HG03039 (cell line): ENCODE data around the gene A1CF.

ENCODE experiments used
- ATAC-seq: cut with Tn5 transposase; IDR thresholded peaks from one replicate; pipeline ENCODE4 v1.9.1; 2021; ENCODE audit warnings: mild to moderate bottlenecking, moderate library complexity; ENCODE audit not compliant: unreplicated experiment

Gene A1CF

GRCh38 chr10:50862719-50863118 lies 22.7 kb downstream of the A1CF start:
- no peak for ATAC-seq

- no peak for ATAC-seq
Observed at GRCh38 chr10:50861370-50861769, 24.1 kb downstream of the A1CF start.

DNA sequence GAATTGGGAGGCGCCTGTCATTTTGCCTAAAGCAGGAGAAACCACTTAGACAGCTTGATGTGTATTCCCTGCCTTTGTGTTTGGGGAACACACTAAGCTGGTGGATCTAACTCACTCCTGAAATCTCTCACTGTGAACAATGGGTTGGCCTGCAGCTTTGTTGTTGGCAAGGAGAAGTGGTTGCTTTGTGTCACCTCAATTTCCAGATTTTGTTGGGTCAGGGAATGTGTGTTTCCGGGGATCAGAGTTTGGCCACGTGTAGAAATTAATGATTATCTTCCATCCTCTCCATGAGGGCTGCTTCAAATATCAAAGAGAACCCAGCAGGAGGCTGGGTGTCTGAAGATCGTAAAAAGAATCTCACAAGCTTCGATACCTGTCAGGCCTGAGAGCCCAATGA lies 27.8 kb downstream of the A1CF start:
- no peak for ATAC-seq

- ATAC-seq = no peak
Observed at GRCh38 chr10:50855461-50855860, 30.0 kb downstream of the A1CF start.

- no peak for ATAC-seq
Observed at GRCh38 chr10:50855015-50855414, 30.4 kb downstream of the A1CF start.

- ATAC-seq = no peak
Observed at GRCh38 chr10:50853557-50853956, 31.9 kb downstream of the A1CF start.

DNA sequence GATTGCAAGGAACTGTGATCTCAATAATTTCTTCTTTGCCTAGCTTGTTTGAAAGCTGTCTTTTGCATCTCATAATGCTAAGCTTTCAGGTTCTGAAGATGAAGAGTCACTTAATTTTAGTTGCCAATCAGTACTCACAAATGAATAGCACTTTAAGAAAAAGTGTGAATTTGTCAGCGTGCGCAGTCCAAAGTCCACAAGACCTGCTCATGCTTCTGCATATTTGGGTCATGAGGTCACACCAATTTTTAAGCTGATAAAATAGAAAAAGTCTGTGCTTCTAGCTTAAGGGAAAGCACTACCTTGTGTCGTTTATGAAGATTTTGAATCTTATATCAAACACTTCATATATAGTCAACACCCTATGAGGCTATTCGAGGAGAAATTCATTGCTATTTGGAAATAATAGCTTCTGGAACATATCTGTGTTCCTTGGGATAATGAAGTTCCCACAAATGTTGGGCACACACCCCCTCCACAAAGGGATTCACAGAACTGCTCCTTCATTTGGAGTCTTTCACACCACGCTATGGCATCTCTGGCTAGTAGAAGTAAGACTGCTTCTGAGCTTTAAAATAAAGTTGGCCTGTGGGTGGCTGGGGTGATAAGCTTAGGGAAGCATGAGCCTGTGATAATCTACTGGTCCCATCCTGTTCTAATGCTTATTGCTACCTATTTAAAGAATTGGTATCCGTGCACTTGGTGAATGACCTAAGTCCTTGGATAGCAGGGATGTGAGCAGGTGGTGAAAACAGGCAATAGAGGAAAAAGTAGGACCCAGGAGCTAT lies 33.3 kb downstream of the A1CF start:
- no peak for ATAC-seq

DNA sequence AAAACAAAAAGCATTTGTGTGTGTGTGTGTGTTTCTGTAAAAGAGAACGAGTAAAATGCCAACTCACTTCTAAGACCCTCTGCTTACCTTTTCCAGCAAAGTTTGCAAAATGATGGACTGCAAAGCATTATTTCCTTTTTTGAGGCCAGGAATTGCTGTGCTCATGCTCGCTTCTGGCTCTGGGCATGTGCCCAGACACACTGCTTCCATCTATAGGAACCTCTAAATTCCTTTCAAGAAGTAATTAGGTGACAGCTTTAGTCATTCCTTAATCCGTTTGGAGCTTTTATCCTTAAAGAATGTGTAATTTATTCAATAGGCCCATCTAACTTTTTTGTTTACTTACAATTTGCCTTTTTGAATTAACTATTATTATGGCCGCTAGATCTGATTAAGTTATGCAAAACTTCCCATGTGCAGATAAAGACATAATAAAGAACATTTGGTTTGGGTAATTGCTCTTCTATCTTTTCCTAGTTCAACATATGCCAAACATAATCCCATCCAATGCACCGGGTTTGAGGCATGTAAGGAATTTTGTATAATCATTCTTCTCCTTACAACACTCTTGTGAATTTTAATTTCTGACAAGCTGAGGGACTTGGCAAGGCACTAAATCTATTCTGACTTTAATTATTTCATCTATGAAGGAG lies 34.7 kb downstream of the A1CF start:
- ATAC-seq = no peak

DNA sequence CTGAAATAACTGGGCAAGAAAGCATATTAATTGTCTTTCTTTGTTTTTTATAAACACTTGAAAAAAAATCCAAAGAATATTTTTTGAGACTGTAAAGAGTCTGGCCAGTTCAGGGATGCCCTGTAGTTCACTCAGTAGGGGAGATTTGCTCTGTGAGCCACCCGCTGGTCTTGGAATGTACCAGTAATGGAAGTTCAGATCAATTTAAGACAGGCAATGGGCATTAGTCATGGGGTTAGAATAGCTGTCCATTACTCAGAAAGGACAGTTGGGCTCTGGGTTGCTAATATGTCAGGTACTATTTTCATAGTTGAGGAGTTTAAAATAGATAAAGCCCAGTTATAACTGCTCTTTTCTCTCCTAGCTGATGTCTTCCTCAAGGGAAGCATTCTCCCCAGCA lies 38.7 kb downstream of the A1CF start:
- no peak for ATAC-seq

- no peak for ATAC-seq
Observed at GRCh38 chr10:50837095-50837494, 48.3 kb downstream of the A1CF start.

GRCh38 chr10:50832171-50832751 lies 53.2 kb downstream of the A1CF start:
- ATAC-seq = no peak

DNA sequence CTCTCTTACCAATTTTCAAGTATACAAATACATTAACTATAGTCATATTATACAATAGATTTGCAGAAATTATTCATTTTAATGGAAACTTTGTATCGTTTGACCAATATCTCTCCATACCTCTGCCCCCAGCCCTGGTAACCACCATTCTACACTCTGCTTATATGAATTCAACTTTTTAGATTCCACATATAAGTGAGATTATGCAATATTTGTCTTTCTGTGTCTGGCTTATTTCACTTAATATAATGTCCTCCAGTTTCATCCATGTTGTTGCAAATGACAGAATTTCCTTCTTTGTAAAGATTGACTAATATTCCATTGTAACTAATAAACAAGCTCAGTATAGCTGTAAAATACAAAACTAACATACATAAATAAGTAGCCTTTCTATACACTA lies 55.4 kb downstream of the A1CF start:
- no peak for ATAC-seq

- no peak for ATAC-seq
Observed at GRCh38 chr10:50824782-50825181, 60.6 kb downstream of the A1CF start.

GRCh38 chr10:50823789-50824188 lies 61.6 kb downstream of the A1CF start:
- no peak for ATAC-seq

GRCh38 chr10:50809596-50809995 lies 75.8 kb downstream of the A1CF start:
- no peak for ATAC-seq

DNA sequence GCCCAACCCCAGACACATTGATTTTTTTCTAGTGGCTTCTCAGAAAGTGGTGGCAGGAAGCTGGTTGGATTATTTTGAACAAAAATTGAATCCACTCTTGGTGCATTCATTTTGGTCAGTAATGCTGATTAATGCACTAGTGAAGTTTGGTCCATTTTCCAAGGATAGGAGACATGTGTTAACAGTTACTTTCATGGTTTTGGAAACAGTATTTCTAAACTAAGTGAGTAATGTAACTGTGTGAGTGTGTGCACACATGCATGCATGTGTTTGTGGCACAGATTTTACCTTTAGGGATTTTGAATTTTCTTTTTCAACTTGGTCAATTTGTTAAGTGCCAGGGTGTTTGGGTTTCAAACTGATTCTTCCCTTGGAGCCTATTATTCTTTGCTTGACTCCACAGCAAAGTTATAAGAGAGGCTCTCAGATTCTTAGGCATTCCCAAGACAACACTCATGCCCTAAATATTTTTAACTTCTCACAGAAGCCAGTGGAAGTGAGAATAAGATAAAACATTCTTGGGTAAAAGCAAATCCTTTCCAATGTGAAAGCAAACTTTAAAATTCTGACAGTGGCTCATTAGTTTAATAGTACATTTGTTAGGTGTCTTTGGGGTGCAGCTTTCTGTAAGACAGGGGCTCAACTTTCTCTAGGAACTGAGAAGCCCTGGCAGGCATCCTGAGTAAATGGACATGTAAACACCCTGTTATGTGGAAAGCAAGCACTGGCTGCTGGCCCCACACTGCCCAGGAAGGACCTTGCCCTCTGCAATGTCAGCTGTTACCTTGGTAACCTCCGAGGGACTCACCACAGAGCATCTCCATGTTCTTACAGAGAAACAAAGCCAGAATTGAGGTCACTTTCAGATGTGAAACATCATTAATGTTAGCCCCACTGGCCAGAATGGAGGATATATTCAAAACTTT lies 77.3 kb downstream of the A1CF start:
- no peak for ATAC-seq

DNA sequence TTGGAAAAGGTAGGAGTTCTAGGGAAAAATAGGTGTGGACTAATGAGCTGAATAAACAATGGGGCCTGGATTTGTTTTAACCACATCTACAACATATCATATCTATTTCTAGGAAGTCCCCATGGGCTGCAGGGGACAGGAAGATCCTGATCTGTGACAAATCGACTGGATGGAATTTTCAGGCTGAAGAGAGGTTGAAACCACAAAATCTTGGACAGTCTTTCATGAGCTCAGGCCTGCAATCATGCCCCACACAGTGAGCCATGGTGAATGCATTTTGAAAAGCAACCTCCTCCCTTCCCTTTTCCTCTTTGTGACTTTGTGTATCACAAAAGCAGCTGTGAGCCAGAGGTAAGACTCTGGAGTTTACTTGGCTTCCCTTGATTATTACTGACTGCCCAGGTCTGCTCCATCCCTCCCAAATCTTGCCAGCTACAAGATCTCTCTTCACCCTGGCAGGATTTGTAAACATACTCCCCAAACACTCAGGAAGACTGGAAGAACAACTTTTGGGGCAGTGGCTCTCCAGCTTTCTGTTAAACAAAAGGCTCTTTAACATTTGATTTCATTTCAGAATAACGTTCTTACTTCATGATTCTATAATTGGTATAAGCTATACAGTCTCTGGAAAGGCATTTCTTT lies 79.3 kb downstream of the A1CF start:
- ATAC-seq = no peak

DNA sequence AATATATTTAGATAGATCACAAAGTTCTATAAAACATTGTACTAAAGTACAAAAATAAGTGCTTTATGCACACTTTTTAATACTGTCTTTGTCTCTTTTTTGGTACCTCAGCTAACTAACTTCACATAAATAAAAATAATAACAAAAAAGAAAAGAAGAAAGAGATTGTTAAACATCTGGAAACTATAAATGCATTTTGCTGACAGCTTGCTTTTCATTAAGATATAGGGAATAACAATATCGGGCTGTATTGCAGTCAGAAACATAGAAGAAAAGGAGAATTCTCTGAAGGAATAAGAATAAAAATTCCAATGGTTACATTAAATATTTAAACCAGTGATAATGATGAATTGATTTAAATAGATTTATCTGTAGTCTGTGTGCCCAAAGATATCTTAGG lies 85.8 kb downstream of the A1CF start:
- ATAC-seq = no peak

DNA sequence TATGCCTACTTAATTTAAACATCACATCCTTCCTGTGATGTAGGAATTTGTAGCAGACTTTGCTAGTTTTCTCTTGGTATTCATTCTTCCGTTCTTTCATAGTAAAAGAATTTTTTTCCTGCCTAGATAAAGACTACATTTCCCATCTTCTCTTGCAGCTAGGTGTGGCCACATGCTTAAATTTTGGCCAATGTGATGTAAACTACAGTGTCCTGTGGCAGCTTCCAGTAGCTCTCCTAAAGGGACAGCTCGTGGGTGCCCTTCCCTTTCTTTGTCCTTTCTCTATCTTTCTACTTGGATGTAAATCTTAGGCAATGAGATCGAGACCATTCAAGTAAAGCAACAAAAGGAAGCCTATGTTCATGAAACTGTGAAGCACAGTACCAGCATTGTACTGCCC lies 87.1 kb downstream of the A1CF start:
- no peak for ATAC-seq

GRCh38 chr10:50796693-50797092 lies 88.7 kb downstream of the A1CF start:
- no peak for ATAC-seq

DNA sequence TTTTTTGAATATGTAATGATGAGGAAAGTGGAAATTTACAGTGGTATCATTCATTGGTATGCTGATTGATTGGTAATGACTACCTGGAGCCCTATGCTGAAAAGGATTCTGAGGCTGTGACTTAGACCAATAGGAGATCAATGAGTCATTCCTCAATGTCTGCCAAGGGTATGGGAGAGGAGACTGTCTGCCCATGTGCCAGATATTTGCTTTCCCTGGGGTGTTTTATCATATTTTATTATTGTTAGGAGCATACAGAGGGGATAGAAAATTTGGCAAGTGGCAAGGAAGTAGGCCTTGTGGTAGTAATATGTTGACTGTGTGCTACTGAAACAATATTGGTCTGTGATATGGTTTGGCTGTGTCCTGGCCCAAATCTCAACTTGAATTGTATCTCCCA lies 90.9 kb downstream of the A1CF start:
- no peak for ATAC-seq
